B cell (primary cell): ENCODE data around the gene CD55. TPM values are rescaled to one million over a fixed set of nuclear protein-coding genes. Genes with fewer than 3 reads are reported as not detected.
A peak's percentile ranks its signal among the peaks of the same experiment; 100 is the strongest.

Experiments used
- ATAC-seq: fragments of 200-7000 bp; cut with Tn5 transposase; one replicate; pipeline ENCODE4 v1.10.0; 2021; ENCODE audit warnings: low read depth, mild to moderate bottlenecking, moderate number of reproducible peaks, moderate library complexity
- CTCF ChIA-PET: fragments of 350-600 bp; sonication (Branson Sonifier 250); formaldehyde crosslinking; loops from one replicate; lab custom pipeline; 2021; ENCODE audit warnings: antibody characterized with exemption, inconsistent platforms; lab: Charles Lee
- POLR2A ChIA-PET: fragments of 350-600 bp; sonication (Branson Sonifier 250); formaldehyde crosslinking; loops from one replicate; lab custom pipeline; 2021; ENCODE audit warnings: antibody characterized with exemption; lab: Charles Lee
- DNase-seq: peaks from one replicate; pipeline ENCODE4 v3.0.0; 2013
- H2AFZ ChIP-seq: 2 replicates; pipeline ENCODE4 v1.6.1; 2012; ENCODE audit warnings: mild to moderate bottlenecking, low read depth, low read length; ENCODE audit not compliant: insufficient read depth, poor library complexity, severe bottlenecking
- H3K27ac ChIP-seq, 2 donors: 1 replicate in 1 of 2; 2 replicates in 1 of 2; pipeline ENCODE4 v1.5.1; 2012 to 2013; ENCODE audit warnings: low read length in 2 of 2, mild to moderate bottlenecking in 2 of 2, moderate library complexity in 1 of 2
- H3K27me3 ChIP-seq, 4 experiments: fragments of 200-600 bp in 1 of 4; sonication (generic) in 1 of 4; replicated peaks in 1 of 4; 1 replicate in 2 of 4; 2 replicates in 2 of 4; pipeline versions ENCODE4 v1.6.1 to v1.7.0; 2013 to 2016; ENCODE audit warnings: low read length in 3 of 4, mild to moderate bottlenecking in 2 of 4, mixed read lengths in 1 of 4, moderate library complexity in 1 of 4; ENCODE audit not compliant: insufficient read depth in 4 of 4, control insufficient read depth in 3 of 4; ENCODE audit errors: control extremely low read depth in 1 of 4
- H3K36me3 ChIP-seq, 2 experiments: replicated peaks in 1 of 2; 1 replicate in 1 of 2; 2 replicates in 1 of 2; pipeline versions ENCODE4 v1.6.1 to v1.7.1; 2013; ENCODE audit warnings: low read length in 1 of 2; ENCODE audit not compliant: insufficient read depth in 2 of 2, control insufficient read depth in 1 of 2; ENCODE audit errors: control extremely low read depth in 1 of 2, extremely low read depth in 1 of 2
- H3K4me1 ChIP-seq, 2 donors: fragments of 200-600 bp in 1 of 2; sonication (generic) in 1 of 2; 1 replicate in 1 of 2; 2 replicates in 1 of 2; pipeline versions ENCODE4 v1.5.1 to v1.6.1; 2013 to 2017; ENCODE audit warnings: low read length in 2 of 2; ENCODE audit not compliant: control insufficient read depth in 2 of 2, insufficient read depth in 2 of 2
- H3K4me2 ChIP-seq: replicated peaks from 2 replicates; pipeline ENCODE3; 2012; ENCODE audit warnings: mild to moderate bottlenecking, low read depth, low read length; ENCODE audit not compliant: poor library complexity, severe bottlenecking
- H3K4me3 ChIP-seq, 5 experiments: fragments of 200-600 bp in 1 of 5; sonication (generic) in 1 of 5; 1 replicate in 3 of 5; 2 replicates in 2 of 5; pipeline versions ENCODE4 v1.5.1 to v1.7.0; 2011 to 2016; ENCODE audit warnings: low read length in 4 of 5, mild to moderate bottlenecking in 4 of 5, low read depth in 2 of 5, control low read depth in 1 of 5, moderate library complexity in 1 of 5; ENCODE audit not compliant: insufficient read depth in 1 of 5; ENCODE audit errors: control extremely low read depth in 1 of 5, extremely low read depth in 1 of 5
- H3K79me2 ChIP-seq: fragments of 200-600 bp; sonication (generic); one replicate; pipeline ENCODE4 v1.6.0; 2016; ENCODE audit warnings: low read length; ENCODE audit not compliant: control insufficient read depth, insufficient read depth
- H3K9ac ChIP-seq: fragments of 200-600 bp; sonication (generic); 2 replicates; pipeline ENCODE4 v1.6.1; 2017; ENCODE audit warnings: mild to moderate bottlenecking, low read length, moderate library complexity
- H3K9me3 ChIP-seq, 3 donors: one replicate each; pipeline versions ENCODE4 v1.6.1 to v1.7.1; 2013; ENCODE audit warnings: low read length in 2 of 3; ENCODE audit not compliant: control insufficient read depth in 2 of 3, insufficient read depth in 1 of 3; ENCODE audit errors: control extremely low read depth in 1 of 3
- H4K20me1 ChIP-seq: 2 replicates; pipeline ENCODE4 v1.6.0; 2012; ENCODE audit warnings: mild to moderate bottlenecking, low read length; ENCODE audit not compliant: insufficient read depth, control insufficient read depth, poor library complexity, severe bottlenecking
- H3K27ac Mint-ChIP-seq: one replicate; pipeline ENCODE4 v1.8.0; 2021; ENCODE audit warnings: mixed read lengths
- H3K27me3 Mint-ChIP-seq: one replicate; pipeline ENCODE4 v1.8.0; 2021; ENCODE audit warnings: mixed read lengths
- H3K4me1 Mint-ChIP-seq: one replicate; pipeline ENCODE4 v1.8.0; 2021; ENCODE audit warnings: mixed read lengths
- H3K4me3 Mint-ChIP-seq: one replicate; pipeline ENCODE4 v1.8.0; 2021; ENCODE audit warnings: mixed read lengths
- H3K9me3 Mint-ChIP-seq: one replicate; pipeline ENCODE4 v1.8.0; 2022; ENCODE audit warnings: mixed read lengths; ENCODE audit not compliant: insufficient read depth
- EZH2 ChIP-seq: IDR thresholded peaks from 2 replicates; pipeline ENCODE4 v1.6.1; 2012; ENCODE audit warnings: borderline replicate concordance, low read depth, mild to moderate bottlenecking, moderate library complexity, low read length; ENCODE audit not compliant: insufficient read depth, poor library complexity, severe bottlenecking
- WGBS: methylation state at CpG from one replicate; pipeline ENCODE4 v1.1.5; 2013; ENCODE audit warnings: missing lambda C conversion rate; ENCODE audit not compliant: insufficient coverage; 5-methylcytosine and 5-hydroxymethylcytosine counted together
- intact Hi-C: fragments of 100-400 bp; cut with micrococcal nuclease; formaldehyde crosslinking; loops from one replicate; pipeline ENCODE4 v1.10.0; 2022
- polyA plus RNA-seq: library from polyadenylated mRNA; depleted of rRNA; stranded (reverse); fragments of >200 nt; gene quantifications from 2 replicates; pipeline ENCODE4 v1.2.3, GENCODE V29; 2012
- total RNA-seq, 2 donors: library from RNA; stranded (reverse); fragments of 120-200 nt in 1 of 2; gene quantifications; 1 replicate in 1 of 2; 2 replicates in 1 of 2; pipeline versions ENCODE4 v1.2.3 to v1.2.4, GENCODE V29; 2013 to 2022
- TF ChIP-seq, protein P1 (sequence below): fragments of 200-600 bp; IDR thresholded peaks from one replicate; pipeline ENCODE4 v1.8.0; 2022; ENCODE audit warnings: antibody characterized with exemption, mild to moderate bottlenecking

Gene CD55
- total and polyA plus RNA-seq, 2 donors (not counting 1 experiment from before 2014, with no cell fraction given), result 98.3 to 239 TPM

DNA sequence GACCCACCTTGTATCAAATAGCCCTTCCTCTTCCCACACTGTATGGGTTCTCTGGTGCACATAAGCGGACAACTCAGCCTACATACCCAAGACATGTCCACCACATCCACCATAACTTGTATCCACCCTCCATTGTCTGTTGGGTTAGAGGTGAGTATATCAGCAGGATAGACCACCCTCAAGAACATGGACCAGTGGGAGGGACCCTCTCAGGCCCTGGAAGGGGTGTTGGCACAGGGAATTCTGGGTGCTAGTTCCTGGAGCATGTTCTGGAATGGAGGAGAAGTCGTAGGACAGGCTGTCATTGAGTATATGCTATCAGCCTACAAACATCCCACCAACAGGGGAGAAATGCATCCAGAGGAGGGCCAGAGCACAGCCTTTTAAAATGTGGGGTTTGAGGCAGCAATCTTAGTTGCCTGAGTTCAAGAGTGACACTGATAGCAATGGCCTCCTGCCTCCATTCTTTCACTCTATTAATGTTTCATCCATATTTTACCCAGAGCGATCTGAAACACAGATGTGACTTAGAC is 7.5 kb downstream of the CD55 start:
- Mint-ChIP-seq H3K27me3 (no peaks in the 10 kb centered on the region), H3K9me3 (no peaks in the 10 kb centered on the region), H3K27ac (peak overlapping the region; percentile 32), H3K4me3 (no peak overlapping the region), H3K4me1 (peaks cover 73% of the 10 kb centered on the region)
- POLR2A ChIA-PET, result interaction anchor here (1.0 kb wide), 1 partner anchor 33 kb away, joined by 3 read pairs; no protein-coding TSS in a partner anchor
- Histone ChIP-seq H3K27me3 (no peaks in the 10 kb centered on the region), H4K20me1 (peaks cover 5% of the 10 kb centered on the region), H3K9ac (no peak overlapping the region), H3K9me3 (no peaks in the 10 kb centered on the region), H3K4me1 (peaks cover 33 to 43% of the 10 kb centered on the region in 2 donors), H3K4me2 (no peak overlapping the region), H3K27ac (peak overlapping the region in 1 of 2 donors; percentile 40), H3K36me3 (peaks cover 35 to 86% of the 10 kb centered on the region in 2 experiments), H2AFZ (no peak overlapping the region), H3K79me2 (peaks cover 28% of the 10 kb centered on the region), H3K4me3 (no peak overlapping the region)
- 100% methylated on average over 1 of the region's 3 CpGs for WGBS
- ATAC-seq, result no peak
- CTCF ChIA-PET, result interaction anchor here (0.8 to 1.7 kb wide), 3 partner anchors 76 to 170 kb away, joined by 3 to 5 read pairs (median 3); no protein-coding TSS in a partner anchor
- intact Hi-C loops, result loop anchor here (10.0 kb wide), 1 partner anchor 774 kb away; no protein-coding TSS in a partner anchor
- no peak for DNase-seq
- TF ChIP-seq, protein P1, sequence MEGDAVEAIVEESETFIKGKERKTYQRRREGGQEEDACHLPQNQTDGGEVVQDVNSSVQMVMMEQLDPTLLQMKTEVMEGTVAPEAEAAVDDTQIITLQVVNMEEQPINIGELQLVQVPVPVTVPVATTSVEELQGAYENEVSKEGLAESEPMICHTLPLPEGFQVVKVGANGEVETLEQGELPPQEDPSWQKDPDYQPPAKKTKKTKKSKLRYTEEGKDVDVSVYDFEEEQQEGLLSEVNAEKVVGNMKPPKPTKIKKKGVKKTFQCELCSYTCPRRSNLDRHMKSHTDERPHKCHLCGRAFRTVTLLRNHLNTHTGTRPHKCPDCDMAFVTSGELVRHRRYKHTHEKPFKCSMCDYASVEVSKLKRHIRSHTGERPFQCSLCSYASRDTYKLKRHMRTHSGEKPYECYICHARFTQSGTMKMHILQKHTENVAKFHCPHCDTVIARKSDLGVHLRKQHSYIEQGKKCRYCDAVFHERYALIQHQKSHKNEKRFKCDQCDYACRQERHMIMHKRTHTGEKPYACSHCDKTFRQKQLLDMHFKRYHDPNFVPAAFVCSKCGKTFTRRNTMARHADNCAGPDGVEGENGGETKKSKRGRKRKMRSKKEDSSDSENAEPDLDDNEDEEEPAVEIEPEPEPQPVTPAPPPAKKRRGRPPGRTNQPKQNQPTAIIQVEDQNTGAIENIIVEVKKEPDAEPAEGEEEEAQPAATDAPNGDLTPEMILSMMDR, result no peak
- TF ChIP-seq EZH2, result no peak

DNA sequence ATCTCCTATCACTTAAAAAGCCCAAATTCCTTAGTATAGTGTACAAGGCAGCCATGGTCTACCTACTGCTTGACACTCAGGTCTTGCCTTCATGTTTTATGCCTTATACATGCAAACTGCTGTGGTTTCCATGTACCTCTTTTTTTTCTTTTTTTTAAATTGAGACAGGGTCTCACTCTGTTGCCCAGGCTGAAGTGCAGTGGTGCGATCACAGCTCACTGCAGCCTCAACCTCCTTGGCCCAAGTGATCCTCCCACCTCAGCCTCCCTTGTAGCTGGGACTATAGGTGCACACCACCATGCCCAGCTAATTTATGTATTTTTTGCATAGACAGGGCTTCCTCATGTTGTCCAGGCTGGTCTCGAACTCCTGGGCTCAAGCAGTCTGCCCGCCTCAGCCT is 8.0 kb downstream of the CD55 start:
- Histone ChIP-seq H3K27ac (peak overlapping the region in 1 of 2 donors; percentile 40), H4K20me1 (no peaks in the 10 kb centered on the region), H3K36me3 (peaks cover 32 to 84% of the 10 kb centered on the region in 2 experiments), H3K9me3 (no peaks in the 10 kb centered on the region), H3K4me2 (no peak overlapping the region), H3K4me1 (peaks cover 33 to 43% of the 10 kb centered on the region in 2 donors), H3K79me2 (peaks cover 29% of the 10 kb centered on the region), H3K27me3 (no peaks in the 10 kb centered on the region), H2AFZ (no peak overlapping the region), H3K9ac (no peak overlapping the region), H3K4me3 (no peak overlapping the region)
- CTCF ChIA-PET, result interaction anchor here (0.7 to 1.7 kb wide), 4 partner anchors 76 to 189 kb away, joined by 3 to 5 read pairs (median 4); no protein-coding TSS in a partner anchor
- Mint-ChIP-seq H3K27ac (peak overlapping the region; percentile 51), H3K27me3 (no peaks in the 10 kb centered on the region), H3K4me1 (peaks cover 73% of the 10 kb centered on the region), H3K4me3 (no peak overlapping the region), H3K9me3 (no peaks in the 10 kb centered on the region)
- ATAC-seq (no peak), DNase-seq (no peak)
- no peak for TF ChIP-seq EZH2
- TF ChIP-seq, protein P1, result no peak
- intact Hi-C loops, result loop anchor here (10.0 kb wide), 1 partner anchor 775 kb away; no protein-coding TSS in a partner anchor
- POLR2A ChIA-PET, result interaction anchor here (1.0 kb wide), 2 partner anchors 8 to 33 kb away, joined by 3 to 8 read pairs; partner anchors contain the start of gene CD55
- WGBS, result 100% methylated on average over 3 of the region's 3 CpGs
